ENCODE data around the gene TMEM82.

The TMEM82 gene

DNA sequence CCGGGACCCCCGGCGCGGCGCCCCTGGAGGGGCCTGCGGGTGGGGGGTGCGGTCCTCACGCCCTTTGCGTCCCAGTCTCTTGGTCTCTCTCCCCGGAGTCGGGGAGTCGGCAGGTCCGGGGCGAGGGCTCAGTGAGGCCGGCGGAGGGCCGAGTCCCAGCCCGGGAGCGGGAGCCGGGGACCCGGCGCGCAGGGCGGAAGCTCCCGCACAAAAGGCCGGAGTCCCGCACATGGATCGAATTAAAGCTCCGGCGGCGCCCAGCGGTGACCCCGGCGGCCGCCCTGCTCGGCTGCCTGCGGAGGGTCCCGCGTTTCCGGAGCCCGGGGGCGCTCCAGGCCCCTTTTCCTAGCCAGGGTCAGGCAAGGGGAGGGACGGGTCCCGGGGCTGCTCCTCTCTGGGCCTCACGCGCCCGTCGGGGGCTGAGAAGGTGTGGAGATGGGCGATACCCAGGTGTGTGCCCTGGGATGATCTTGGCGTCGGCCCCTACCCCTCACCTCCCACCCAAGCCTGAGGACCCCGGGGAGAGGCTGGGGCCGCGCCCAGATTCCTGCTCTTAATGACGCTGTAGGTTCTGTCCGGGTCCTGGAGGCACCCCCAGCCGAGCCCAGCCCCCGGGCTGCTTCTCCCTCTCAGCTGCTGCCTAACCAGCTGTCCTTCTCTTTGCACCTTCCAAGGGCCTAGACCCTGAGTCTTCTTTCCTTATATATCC, 16.8 kb downstream of the TMEM82 start:
- DNase-seq (ENCODE audit: low read depth), result peak; percentile 26
- peak overlapping the region; percentile 78 for H3K4me3 ChIP-seq (ENCODE audit: low read depth, low read length)

DNA sequence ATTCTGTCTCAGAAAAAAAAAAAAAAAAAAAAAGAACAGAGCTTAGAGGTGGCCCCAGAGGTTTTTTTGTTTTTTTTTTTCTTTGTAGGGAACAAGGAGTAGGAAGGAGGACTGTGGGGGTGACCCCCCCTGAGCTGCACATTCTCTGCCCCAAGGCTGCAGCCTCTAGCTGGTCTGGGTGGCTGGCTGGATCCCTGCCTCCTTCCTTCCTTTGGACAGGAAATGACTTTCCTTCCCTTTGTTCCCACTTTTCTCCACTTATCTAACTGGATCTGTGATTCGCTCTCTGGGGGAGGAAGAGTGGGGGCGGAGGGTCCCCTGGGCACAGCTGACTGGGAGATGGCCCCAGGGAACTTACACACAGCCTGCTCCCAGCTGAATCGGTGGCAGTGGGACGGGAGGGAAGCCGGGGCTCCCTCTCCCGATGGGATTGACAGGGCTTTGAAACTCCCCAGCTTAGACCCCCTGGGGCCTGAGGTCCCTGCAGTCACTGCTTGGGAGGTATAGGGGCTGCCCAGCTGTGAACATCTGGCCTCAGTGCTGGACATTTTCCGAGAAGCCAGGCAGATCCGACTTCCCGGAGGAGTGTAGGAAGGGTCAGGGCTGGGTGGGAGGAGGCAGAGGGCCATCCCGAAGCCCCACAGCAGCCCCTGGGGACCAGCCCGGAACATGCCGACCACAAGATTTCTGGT, 18.4 kb downstream of the TMEM82 start:
- DNase-seq (ENCODE audit: low read depth), result peak; percentile 80
- TF ChIP-seq, protein P1, sequence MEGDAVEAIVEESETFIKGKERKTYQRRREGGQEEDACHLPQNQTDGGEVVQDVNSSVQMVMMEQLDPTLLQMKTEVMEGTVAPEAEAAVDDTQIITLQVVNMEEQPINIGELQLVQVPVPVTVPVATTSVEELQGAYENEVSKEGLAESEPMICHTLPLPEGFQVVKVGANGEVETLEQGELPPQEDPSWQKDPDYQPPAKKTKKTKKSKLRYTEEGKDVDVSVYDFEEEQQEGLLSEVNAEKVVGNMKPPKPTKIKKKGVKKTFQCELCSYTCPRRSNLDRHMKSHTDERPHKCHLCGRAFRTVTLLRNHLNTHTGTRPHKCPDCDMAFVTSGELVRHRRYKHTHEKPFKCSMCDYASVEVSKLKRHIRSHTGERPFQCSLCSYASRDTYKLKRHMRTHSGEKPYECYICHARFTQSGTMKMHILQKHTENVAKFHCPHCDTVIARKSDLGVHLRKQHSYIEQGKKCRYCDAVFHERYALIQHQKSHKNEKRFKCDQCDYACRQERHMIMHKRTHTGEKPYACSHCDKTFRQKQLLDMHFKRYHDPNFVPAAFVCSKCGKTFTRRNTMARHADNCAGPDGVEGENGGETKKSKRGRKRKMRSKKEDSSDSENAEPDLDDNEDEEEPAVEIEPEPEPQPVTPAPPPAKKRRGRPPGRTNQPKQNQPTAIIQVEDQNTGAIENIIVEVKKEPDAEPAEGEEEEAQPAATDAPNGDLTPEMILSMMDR (conservative IDR thresholded peaks at IDR 0.05; ENCODE audit: low read depth, low read length), result no peak
- peak overlapping the region; percentile 78 for H3K4me3 ChIP-seq (ENCODE audit: low read depth, low read length)

More for the DNA sequence above, 16.8 kb downstream of the TMEM82 start:
- TF ChIP-seq, protein P1 (conservative IDR thresholded peaks at IDR 0.05; ENCODE audit: low read depth, low read length), result no peak

DNA sequence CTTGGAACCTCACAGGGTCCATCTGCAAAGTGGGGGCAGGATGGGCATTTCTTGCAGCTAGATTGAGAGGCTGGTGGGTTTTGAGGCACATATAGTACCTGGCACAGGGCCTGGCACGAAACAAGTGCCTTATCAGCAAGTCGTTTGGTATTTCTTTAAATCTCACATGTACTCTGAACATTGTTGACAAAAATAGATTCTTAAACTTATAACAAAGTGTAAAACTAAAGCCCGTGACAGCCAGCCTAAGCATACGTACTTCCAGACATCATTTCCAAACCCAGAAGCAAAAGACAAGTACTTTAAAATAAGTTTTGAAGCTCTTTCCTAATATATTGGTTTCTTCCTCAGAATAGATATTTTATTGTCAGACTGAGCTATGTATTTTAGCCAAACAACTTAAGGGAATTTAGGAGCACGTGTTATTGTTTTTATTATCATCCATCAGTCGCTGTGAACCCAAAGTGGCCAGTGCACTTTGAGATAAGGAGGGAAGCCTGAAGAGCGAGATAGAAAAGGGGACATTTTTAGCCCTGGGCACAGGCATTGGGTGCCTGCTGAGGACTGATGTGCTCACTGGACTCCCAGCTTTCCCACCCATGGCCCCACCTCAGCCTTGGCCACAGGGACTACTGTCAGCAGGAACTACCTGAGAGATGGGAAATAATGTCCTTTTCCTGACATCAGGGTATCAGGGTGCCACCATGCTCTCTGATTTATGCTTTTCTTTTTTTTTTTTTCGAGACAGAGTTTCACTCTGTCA, 19.2 kb downstream of the TMEM82 start:
- peak overlapping the region; percentile 78 for H3K4me3 ChIP-seq (ENCODE audit: low read depth, low read length)
- peak; percentile 34 for DNase-seq (ENCODE audit: low read depth)
- TF ChIP-seq, protein P1 (conservative IDR thresholded peaks at IDR 0.05; ENCODE audit: low read depth, low read length), result no peak

DNA sequence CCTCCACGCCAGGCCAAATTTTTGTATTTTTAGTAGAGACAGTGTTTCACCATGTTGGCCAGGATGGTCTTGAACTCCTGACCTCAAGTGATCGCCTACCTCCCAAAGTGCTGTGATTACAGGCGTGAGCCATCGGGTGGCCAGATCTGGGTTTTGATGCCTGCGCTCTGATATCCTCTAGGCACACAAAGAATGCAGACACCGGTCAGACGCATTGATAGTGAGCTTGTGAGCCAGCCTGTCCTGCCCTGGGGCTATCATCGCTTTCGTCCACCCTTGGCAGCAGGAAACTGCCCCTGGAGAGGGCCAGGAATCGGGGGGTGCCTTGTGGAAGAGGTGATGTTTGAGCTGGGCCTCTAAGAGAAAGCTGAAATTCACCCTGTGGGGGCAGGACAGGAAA, 20.2 kb downstream of the TMEM82 start:
- H3K4me3 ChIP-seq (ENCODE audit: low read depth, low read length), result no peak overlapping the region
- TF ChIP-seq, protein P1 (conservative IDR thresholded peaks at IDR 0.05; ENCODE audit: low read depth, low read length), result no peak
- DNase-seq (ENCODE audit: low read depth), result no peak

DNA sequence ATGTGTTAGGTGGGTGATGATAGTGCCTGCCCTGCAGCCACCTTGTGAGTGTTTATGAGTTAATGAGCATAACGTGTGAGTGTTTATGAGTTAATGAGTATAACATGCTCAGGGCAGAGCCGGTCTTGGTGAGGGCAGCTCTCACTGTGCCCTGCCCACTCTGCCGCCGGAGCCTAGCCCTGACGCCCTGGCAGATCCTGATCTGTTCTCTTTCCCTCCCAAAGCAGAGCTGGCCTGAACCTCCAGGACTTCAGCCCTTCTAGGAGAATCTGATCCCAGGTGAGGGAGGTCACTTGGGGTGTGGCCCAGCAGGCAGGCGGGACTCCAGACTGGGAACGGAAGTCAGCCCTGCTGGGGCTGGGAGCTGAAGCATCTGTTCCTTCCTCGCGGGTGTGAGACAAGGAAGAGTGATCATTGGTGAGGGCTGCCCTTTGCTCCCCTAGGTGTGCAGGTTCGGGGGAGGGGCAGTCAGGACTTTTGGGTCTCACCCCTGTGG, 22.0 kb downstream of the TMEM82 start:
- TF ChIP-seq, protein P1 (conservative IDR thresholded peaks at IDR 0.05; ENCODE audit: low read depth, low read length), result no peak
- no peak for DNase-seq (ENCODE audit: low read depth)
- H3K4me3 ChIP-seq (ENCODE audit: low read depth, low read length), result no peak overlapping the region

DNA sequence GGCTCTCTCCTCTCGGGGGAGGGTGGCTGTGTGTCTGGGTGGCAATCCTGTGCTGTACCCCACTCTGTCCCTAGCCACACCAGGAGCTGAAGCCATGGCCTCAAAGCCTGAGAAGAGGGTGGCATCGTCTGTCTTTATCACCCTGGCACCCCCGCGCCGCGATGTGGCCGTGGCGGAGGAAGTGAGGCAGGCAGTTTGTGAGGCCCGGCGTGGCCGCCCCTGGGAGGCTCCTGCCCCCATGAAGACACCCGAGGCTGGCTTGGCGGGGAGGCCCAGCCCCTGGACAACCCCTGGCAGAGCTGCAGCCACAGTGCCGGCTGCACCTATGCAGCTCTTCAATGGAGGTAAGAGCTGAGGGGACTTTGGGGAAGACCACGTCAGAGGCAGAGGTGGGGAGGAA, 22.6 kb downstream of the TMEM82 start:
- no peak overlapping the region for H3K4me3 ChIP-seq (ENCODE audit: low read depth, low read length)
- no peak for DNase-seq (ENCODE audit: low read depth)
- TF ChIP-seq, protein P1 (conservative IDR thresholded peaks at IDR 0.05; ENCODE audit: low read depth, low read length), result no peak

Data from choroid plexus epithelial cell (primary cell).